ENCODE results near the gene RSBN1. TPM values are rescaled to one million over a fixed set of nuclear protein-coding genes. Genes with fewer than 3 reads are reported as not detected.

Gene RSBN1
- total and polyA plus RNA-seq, 7 experiments from 2014 or later: 29.9 to 58.1 (median 42.0) TPM

GRCh38 chr1:113811156-113811887, 954 bp downstream of the RSBN1 start:
- DNase-seq: peak in 5 of 9 donors; percentile 11 to 45 (median 31)
- Mint-ChIP-seq H3K36me3 (peaks cover 0 to 24% (median 4%) of the 10 kb centered on the region in 5 donors), H3K4me1 (peaks cover 21 to 56% (median 44%) of the 10 kb centered on the region in 7 donors), H3K4me3 (peak overlapping the region; percentile 91 to 99 (median 97)), H3K27me3 (no peaks in the 10 kb centered on the region), H3K9me3 (peaks cover 0 to 3% (median 0%) of the 10 kb centered on the region in 11 donors), H3K27ac (peak overlapping the region; percentile 96 to 99 (median 98))
- peak; percentile 6 for ATAC-seq
- Histone ChIP-seq H3K4me3 (ENCODE audit: low read length) (peak overlapping the region; percentile 88), H3K4me1 (ENCODE audit: control insufficient read depth in 2 of 2, insufficient read depth in 2 of 2, low read length in 2 of 2) (peaks cover 17 to 25% of the 10 kb centered on the region in 2 donors), H3K9me3 (ENCODE audit: control insufficient read depth in 2 of 3, low read length in 3 of 3) (no peaks in the 10 kb centered on the region), H3K27ac (ENCODE audit: low read depth, low read length) (peak overlapping the region; percentile 97), H3K27me3 (ENCODE audit: control insufficient read depth in 2 of 2, insufficient read depth in 2 of 2, low read length in 2 of 2) (no peaks in the 10 kb centered on the region), H3K36me3 (ENCODE audit: control insufficient read depth in 2 of 3, insufficient read depth in 3 of 3, low read length in 3 of 3) (peaks cover 0 to 6% (median 0%) of the 10 kb centered on the region in 3 experiments)
- intact Hi-C loops (cut with micrococcal nuclease): loop anchor here (1.0 to 10.0 kb wide), 12 partner anchors 28 to 1189 kb away; partner anchors contain the start of genes AP4B1 (in 1 of the 2), CSDE1 (in 1 of the 2), DCLRE1B (in 1 of the 2) and DENND2C (in 1 of the 2)
- ChIA-PET CTCF (interaction anchor here (1.5 to 1.6 kb wide), 2 partner anchors 24 to 27 kb away, joined by 4 to 7 read pairs; no protein-coding TSS in a partner anchor), POLR2A (interaction anchor here (0.7 to 3.5 kb wide), 20 partner anchors 8 to 1191 kb away, joined by 3 to 45 read pairs (median 5); partner anchors contain the start of genes AP4B1, CAPZA1, DCLRE1B and HIPK1)

GRCh38 chr1:113809670-113810602, 2.3 kb downstream of the RSBN1 start:
- peak overlapping the region; percentile 9 for H3K27ac ChIP-seq (ENCODE audit: low read depth, low read length)
- ATAC-seq (no peak), DNase-seq (no peak)
- Mint-ChIP-seq H3K4me1 (peaks cover 31 to 70% (median 57%) of the 10 kb centered on the region in 7 donors), H3K4me3 (peak overlapping the region; percentile 73 to 99 (median 96)), H3K36me3 (peaks cover 0 to 30% (median 4%) of the 10 kb centered on the region in 5 donors), H3K9me3 (peaks cover 0 to 3% (median 0%) of the 10 kb centered on the region in 11 donors), H3K27ac (peak overlapping the region in 7 of 9 donors; percentile 52 to 98 (median 75)), H3K27me3 (no peaks in the 10 kb centered on the region)
- no peaks in the 10 kb centered on the region for H3K9me3 ChIP-seq (ENCODE audit: control insufficient read depth in 2 of 3, low read length in 3 of 3)
- POLR2A ChIA-PET: no interaction called here
- H3K36me3 ChIP-seq (ENCODE audit: control insufficient read depth in 2 of 3, insufficient read depth in 3 of 3, low read length in 3 of 3): peaks cover 0 to 6% (median 0%) of the 10 kb centered on the region in 3 experiments
- CTCF ChIA-PET: no interaction called here
- H3K27me3 ChIP-seq (ENCODE audit: control insufficient read depth in 2 of 2, insufficient read depth in 2 of 2, low read length in 2 of 2): no peaks in the 10 kb centered on the region
- H3K4me3 ChIP-seq (ENCODE audit: low read length): peak overlapping the region; percentile 57
- intact Hi-C loops (cut with micrococcal nuclease): loop anchor here (2.0 to 10.0 kb wide), 9 partner anchors 95 to 1188 kb away; partner anchors contain the start of genes AP4B1 (in 1 of the 2), CSDE1 (in 1 of the 2), DCLRE1B (in 1 of the 2) and DENND2C (in 1 of the 2)
- peaks cover 23 to 31% of the 10 kb centered on the region in 2 donors for H3K4me1 ChIP-seq (ENCODE audit: control insufficient read depth in 2 of 2, insufficient read depth in 2 of 2, low read length in 2 of 2)

GRCh38 chr1:113808450-113809195, 3.7 kb downstream of the RSBN1 start:
- Histone ChIP-seq H3K4me3 (ENCODE audit: low read length) (peak overlapping the region; percentile 5), H3K9me3 (ENCODE audit: control insufficient read depth in 2 of 3, low read length in 3 of 3) (no peaks in the 10 kb centered on the region), H3K27me3 (ENCODE audit: control insufficient read depth in 2 of 2, insufficient read depth in 2 of 2, low read length in 2 of 2) (no peaks in the 10 kb centered on the region), H3K36me3 (ENCODE audit: control insufficient read depth in 2 of 3, insufficient read depth in 3 of 3, low read length in 3 of 3) (peaks cover 0 to 6% (median 0%) of the 10 kb centered on the region in 3 experiments), H3K4me1 (ENCODE audit: control insufficient read depth in 2 of 2, insufficient read depth in 2 of 2, low read length in 2 of 2) (peaks cover 30 to 35% of the 10 kb centered on the region in 2 donors), H3K27ac (ENCODE audit: low read depth, low read length) (peak overlapping the region; percentile 31)
- peak overlapping the region; percentile 68 to 97 (median 72) for H3K4me3 Mint-ChIP-seq
- H3K4me1 Mint-ChIP-seq: peaks cover 41 to 83% (median 68%) of the 10 kb centered on the region in 7 donors
- ChIA-PET CTCF (no interaction called here), POLR2A (interaction anchor here (1.2 kb wide), 1 partner anchor 23 kb away, joined by 3 read pairs; no protein-coding TSS in a partner anchor)
- peaks cover 0 to 3% (median 0%) of the 10 kb centered on the region in 11 donors for H3K9me3 Mint-ChIP-seq
- no peak for ATAC-seq
- DNase-seq: no peak
- peaks cover 0 to 35% (median 4%) of the 10 kb centered on the region in 5 donors for H3K36me3 Mint-ChIP-seq
- no peaks in the 10 kb centered on the region for H3K27me3 Mint-ChIP-seq
- intact Hi-C loops (cut with micrococcal nuclease): no loop called here
- peak overlapping the region in 6 of 9 donors; percentile 33 to 75 (median 44) for H3K27ac Mint-ChIP-seq

- H3K27me3 ChIP-seq (ENCODE audit: control insufficient read depth in 2 of 2, insufficient read depth in 2 of 2, low read length in 2 of 2): no peaks in the 10 kb centered on the region
- peaks cover 0 to 48% (median 13%) of the 10 kb centered on the region in 5 donors for H3K36me3 Mint-ChIP-seq
- ChIA-PET POLR2A (interaction anchor here (0.8 kb wide), 1 partner anchor 11 kb away, joined by 4 read pairs; no protein-coding TSS in a partner anchor), CTCF (interaction anchor here (0.6 kb wide), 1 partner anchor 541 kb away, joined by 3 read pairs; no protein-coding TSS in a partner anchor)
- no peak overlapping the region for H3K4me3 ChIP-seq (ENCODE audit: low read length)
- no peak for ATAC-seq
- peaks cover 0 to 6% (median 0%) of the 10 kb centered on the region in 11 donors for H3K9me3 Mint-ChIP-seq
- H3K9me3 ChIP-seq (ENCODE audit: control insufficient read depth in 2 of 3, low read length in 3 of 3): no peaks in the 10 kb centered on the region
- H3K4me1 Mint-ChIP-seq: peaks cover 66 to 97% (median 92%) of the 10 kb centered on the region in 7 donors
- no peaks in the 10 kb centered on the region for H3K36me3 ChIP-seq (ENCODE audit: control insufficient read depth in 2 of 3, insufficient read depth in 3 of 3, low read length in 3 of 3)
- no peak for DNase-seq
- H3K27ac Mint-ChIP-seq: peak overlapping the region in 2 of 9 donors; percentile 14 to 38
- intact Hi-C loops (cut with micrococcal nuclease): no loop called here
- peak overlapping the region in 7 of 10 donors; percentile 19 to 91 (median 55) for H3K4me3 Mint-ChIP-seq
- H3K27ac ChIP-seq (ENCODE audit: low read depth, low read length): no peak overlapping the region
- no peaks in the 10 kb centered on the region for H3K27me3 Mint-ChIP-seq
- H3K4me1 ChIP-seq (ENCODE audit: control insufficient read depth in 2 of 2, insufficient read depth in 2 of 2, low read length in 2 of 2): peaks cover 43 to 49% of the 10 kb centered on the region in 2 donors
Observed at GRCh38 chr1:113805639-113806038, 6.6 kb downstream of the RSBN1 start.

- peak overlapping the region in 7 of 10 donors; percentile 19 to 91 (median 55) for H3K4me3 Mint-ChIP-seq
Observed at GRCh38 chr1:113805256-113805531, 7.1 kb downstream of the RSBN1 start.

More at GRCh38 chr1:113805256-113805531, 7.1 kb downstream of the RSBN1 start:
- Histone ChIP-seq H3K27me3 (ENCODE audit: control insufficient read depth in 2 of 2, insufficient read depth in 2 of 2, low read length in 2 of 2) (no peaks in the 10 kb centered on the region), H3K36me3 (ENCODE audit: control insufficient read depth in 2 of 3, insufficient read depth in 3 of 3, low read length in 3 of 3) (no peaks in the 10 kb centered on the region), H3K27ac (ENCODE audit: low read depth, low read length) (no peak overlapping the region), H3K4me3 (ENCODE audit: low read length) (no peak overlapping the region), H3K4me1 (ENCODE audit: control insufficient read depth in 2 of 2, insufficient read depth in 2 of 2, low read length in 2 of 2) (peaks cover 41 to 50% of the 10 kb centered on the region in 2 donors), H3K9me3 (ENCODE audit: control insufficient read depth in 2 of 3, low read length in 3 of 3) (no peaks in the 10 kb centered on the region)
- intact Hi-C loops (cut with micrococcal nuclease): no loop called here
- Mint-ChIP-seq H3K36me3 (peaks cover 0 to 48% (median 13%) of the 10 kb centered on the region in 5 donors), H3K9me3 (peaks cover 0 to 6% (median 0%) of the 10 kb centered on the region in 11 donors), H3K27ac (peak overlapping the region in 3 of 9 donors; percentile 17 to 60 (median 59)), H3K4me1 (peaks cover 62 to 98% (median 94%) of the 10 kb centered on the region in 7 donors), H3K27me3 (no peaks in the 10 kb centered on the region)
- ChIA-PET POLR2A (interaction anchor here (0.6 to 1.4 kb wide), 3 partner anchors 10 to 955 kb away, joined by 3 to 4 read pairs (median 4); no protein-coding TSS in a partner anchor), CTCF (no interaction called here)
- ATAC-seq (no peak), DNase-seq (no peak)

All from naive thymus-derived CD4-positive, alpha-beta T cell (primary cell).